VCaP (cell line): ENCODE results near the gene KCNC1.
A peak's percentile ranks its signal among the peaks of the same experiment; 100 is the strongest.

Experiments
- H3K27ac ChIP-seq: fragments of 450-650 bp; 2 replicates; pipeline ENCODE4 v1.5.1; 2017
- TF ChIP-seq, protein P1 (sequence below): fragments of 450-650 bp; conservative IDR thresholded peaks from 2 replicates; pipeline ENCODE4 v1.5.1; 2017; ENCODE audit warnings: mild to moderate bottlenecking, moderate library complexity

KCNC1 gene

DNA sequence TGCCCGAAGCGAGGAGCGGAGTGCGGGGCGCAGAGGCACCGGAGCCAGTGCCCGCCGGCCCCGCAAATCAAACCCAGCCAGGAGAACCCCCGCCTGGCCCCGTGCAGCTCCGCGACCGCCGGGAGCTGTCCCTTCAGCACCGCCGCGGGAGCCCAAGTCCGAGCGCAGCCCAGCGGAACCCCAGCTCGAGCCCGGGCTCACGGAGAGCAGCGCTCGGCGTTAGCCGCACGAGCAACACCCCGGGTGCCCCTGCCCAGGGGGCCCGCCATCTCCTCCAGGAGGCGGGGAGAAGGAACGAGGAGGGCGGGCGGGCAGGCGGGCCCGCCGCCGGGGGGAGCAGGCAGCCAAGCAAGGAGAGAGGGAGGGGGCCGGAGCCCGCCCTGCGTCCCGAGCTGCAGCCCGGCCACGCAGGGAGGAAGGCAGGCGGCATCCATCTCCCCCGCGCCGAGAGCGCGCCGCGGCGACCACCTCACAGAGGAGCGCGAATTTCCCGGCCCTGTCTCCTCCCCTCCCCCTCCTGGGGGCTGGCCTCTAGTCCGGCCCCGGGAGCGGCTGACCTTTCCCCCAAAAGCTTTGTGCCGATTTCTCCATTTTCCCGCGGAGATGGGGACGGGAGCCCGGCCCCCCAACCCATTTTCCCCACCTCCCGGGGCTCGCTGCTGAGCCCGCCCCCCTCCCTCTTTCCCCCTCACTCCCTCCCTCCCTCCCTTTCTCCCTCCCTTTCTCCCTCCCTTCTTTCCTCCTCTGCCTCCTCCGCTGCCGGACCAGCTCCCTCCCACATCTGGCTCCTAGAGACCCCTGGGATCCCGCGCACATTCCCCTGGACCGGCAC lies 621 bp downstream of the KCNC1 start:
- TF ChIP-seq, protein P1, sequence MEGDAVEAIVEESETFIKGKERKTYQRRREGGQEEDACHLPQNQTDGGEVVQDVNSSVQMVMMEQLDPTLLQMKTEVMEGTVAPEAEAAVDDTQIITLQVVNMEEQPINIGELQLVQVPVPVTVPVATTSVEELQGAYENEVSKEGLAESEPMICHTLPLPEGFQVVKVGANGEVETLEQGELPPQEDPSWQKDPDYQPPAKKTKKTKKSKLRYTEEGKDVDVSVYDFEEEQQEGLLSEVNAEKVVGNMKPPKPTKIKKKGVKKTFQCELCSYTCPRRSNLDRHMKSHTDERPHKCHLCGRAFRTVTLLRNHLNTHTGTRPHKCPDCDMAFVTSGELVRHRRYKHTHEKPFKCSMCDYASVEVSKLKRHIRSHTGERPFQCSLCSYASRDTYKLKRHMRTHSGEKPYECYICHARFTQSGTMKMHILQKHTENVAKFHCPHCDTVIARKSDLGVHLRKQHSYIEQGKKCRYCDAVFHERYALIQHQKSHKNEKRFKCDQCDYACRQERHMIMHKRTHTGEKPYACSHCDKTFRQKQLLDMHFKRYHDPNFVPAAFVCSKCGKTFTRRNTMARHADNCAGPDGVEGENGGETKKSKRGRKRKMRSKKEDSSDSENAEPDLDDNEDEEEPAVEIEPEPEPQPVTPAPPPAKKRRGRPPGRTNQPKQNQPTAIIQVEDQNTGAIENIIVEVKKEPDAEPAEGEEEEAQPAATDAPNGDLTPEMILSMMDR = no peak

DNA sequence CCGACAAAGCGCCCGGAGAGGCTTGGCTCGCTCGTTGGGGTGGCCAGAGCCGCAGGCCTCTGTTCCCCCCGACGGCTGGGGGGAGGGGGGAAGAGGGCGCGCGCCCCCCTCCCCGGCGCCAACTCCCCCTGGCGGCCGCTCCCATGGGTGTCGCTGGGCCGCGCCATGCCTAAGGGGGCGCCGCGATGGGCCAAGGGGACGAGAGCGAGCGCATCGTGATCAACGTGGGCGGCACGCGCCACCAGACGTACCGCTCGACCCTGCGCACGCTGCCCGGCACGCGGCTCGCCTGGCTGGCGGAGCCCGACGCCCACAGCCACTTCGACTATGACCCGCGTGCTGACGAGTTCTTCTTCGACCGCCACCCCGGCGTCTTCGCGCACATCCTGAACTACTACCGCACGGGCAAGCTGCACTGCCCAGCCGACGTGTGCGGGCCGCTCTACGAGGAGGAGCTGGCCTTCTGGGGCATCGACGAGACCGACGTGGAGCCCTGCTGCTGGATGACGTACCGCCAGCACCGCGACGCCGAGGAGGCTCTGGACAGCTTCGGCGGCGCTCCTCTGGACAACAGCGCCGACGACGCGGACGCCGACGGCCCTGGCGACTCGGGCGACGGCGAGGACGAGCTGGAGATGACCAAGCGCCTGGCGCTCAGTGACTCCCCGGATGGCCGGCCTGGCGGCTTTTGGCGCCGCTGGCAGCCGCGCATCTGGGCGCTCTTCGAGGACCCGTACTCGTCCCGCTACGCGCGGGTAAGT lies 1.4 kb downstream of the KCNC1 start:
- TF ChIP-seq, protein P1 = peak; percentile 78
- peak overlapping the region; percentile 78 for H3K27ac ChIP-seq

More for the DNA sequence above, 621 bp downstream of the KCNC1 start:
- H3K27ac ChIP-seq = peak overlapping the region; percentile 78

DNA sequence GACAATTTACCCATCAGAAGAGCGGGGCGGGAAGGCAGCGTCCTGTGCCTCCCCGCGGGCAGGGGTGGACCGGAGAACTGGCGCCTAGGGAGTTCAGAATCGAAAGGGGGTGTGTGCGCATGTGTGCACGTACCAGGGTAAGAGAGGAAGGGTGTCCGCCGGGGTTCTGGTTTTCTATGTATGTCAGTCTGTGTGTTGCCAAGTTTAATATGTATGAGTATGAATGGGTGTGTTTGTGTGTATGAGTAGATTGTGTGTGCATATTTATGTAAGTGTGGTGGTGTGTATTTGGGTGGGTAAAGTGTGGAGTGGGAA lies 2.0 kb downstream of the KCNC1 start:
- TF ChIP-seq, protein P1 = no peak
- H3K27ac ChIP-seq = no peak overlapping the region

DNA sequence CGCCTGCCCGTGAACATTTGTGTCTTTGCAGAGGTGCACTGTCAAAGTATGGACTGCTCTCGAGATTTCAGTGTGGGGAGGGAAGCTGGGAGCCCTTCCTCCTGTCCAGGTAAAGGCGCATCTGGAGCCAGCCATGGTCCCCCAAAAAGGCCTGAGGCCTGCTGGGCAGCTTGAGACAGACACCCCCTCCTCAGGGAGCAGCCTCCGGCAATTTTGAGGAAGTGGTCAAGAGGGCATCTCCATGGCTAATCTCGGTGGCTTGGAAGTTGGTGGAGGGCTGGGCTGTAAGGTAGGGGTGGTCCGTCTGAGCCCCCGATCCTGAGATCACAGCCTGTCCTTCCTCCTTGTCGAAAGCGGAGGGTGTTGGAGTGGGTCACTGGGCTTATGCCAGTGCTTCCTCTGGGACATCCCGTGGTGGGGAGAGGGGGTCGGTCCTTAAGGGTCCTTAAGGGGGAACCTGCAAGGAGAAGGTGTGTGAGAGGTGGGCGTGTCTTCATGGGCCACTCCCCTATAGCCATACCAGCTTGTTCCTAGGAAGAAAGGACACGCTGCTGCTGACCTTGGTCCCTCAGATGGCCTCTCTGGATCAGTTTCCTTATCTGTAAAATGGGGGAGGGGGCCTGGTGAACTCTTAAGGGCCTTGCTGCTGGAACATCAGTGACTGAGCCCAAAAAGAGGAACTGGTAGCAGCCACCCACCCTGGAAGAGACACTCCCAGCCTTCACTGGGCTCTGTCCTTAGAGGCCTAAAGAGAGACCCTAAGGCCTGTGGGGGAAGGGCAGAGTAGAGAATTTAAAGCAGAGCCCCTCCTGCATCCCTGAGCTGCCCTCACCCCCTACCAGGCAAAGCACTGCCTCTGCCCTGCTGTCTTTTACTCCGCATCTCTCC lies 2.6 kb downstream of the KCNC1 start:
- H3K27ac ChIP-seq = no peak overlapping the region
- TF ChIP-seq, protein P1 = no peak

DNA sequence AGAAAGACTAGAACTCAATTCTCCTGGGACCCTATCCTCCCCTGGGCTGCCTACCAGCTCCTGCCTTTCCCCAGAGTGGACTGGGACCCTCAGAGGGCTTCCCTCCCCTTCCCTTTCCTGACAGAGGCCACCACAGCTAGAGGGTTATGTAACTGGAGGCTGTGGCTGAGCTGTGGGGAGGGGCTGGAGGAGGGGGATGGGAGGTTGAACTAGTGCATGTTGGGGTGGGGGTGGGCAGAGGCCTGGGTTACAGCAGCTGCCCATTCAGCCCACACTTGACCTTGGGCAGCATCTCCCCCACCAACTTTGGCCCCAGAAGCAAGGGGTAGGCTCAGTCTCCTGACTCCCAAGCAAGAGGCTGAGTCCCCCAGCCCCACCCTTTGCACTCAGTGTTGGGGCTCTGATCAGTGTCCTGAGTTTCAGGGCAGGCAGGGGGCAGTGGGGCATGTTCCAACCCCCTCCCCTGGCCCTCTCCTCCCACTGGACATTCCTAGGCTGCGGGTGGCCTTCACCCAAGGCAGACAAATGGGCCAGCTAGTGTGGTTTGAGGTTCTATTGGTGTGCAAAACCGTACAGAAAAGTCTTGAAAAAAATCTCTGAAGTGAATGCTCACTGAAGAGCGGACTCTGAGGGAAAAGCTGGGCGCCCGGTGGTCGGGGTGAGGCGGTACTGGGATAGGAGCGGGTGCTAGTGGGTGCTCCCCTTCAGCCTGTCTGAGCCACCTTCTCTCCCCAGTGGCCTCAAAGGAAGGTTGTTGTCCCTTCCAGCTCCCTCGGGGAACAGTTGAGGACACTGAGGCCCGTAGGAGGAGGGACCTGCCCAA lies 3.8 kb downstream of the KCNC1 start:
- TF ChIP-seq, protein P1 = no peak
- no peak overlapping the region for H3K27ac ChIP-seq

DNA sequence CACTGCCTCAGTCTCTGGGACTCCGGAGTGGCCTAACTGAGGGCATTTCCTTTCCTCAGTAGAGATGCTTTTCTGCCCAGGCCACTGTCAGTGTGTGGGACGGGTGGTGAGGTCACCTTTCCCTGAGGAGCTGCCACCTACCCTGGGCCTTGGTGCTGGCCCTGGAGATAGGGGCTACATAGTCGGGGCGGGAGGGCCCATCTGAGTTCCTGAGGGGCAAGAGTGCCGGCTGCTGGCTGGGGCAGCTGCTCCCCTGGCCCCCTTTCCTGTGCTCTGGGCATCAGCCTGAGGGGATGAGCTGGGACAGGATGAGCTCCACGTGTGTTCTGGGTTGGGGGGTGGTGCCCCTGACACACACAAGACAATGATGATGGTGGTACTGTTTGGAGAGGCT lies 5.4 kb downstream of the KCNC1 start:
- TF ChIP-seq, protein P1 = no peak
- no peak overlapping the region for H3K27ac ChIP-seq
